NCI-H128 (cell line): ENCODE data around the gene HMG20B.
"Not testable (repeated sequence)": the region's sequence is repeated elsewhere in the genome, so short reads cannot be mapped to it uniquely, and the experiment has no call there.

Source experiments
- DNase-seq: peaks from one replicate; lab custom pipeline; 2025; ENCODE audit not compliant: unreplicated experiment; lab: John Stamatoyannopoulos, UW

HMG20B gene

DNA sequence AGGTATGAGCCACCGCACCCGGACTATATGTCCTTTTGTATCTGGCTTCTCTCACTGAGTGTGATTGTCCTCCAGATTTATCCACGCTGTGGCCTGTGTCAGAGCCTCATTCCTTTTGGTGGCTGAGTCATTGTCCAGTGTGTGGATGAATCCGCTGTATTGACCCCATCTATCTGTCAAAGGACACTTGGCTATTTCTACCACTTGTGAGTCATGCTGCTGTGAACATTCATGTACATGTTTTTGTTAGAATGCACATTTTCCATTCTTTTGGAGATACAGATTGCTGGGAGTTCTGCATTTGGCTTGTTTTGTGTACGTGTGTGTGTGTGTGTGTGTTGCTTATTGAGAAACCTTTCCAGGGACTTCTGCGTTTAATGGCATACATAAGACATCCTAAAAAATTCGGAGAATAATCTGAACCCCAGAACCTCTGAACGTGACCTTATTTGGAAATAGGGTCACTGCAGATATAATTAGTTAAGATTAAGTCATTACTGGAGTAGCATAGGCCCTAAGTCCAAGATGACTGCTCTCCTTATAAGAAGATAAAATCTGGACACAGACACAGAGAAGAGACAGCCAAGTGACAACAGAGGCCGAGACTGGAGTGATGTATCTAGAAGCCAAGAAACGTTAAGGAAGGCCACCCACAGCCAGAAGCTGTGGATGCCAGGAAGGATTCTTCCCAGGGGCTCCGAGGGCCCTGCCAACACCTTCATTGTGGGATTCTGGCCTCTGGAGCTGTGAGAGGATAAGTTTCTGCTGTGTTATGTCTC is 7.6 kb downstream of the HMG20B start:
- DNase-seq: no peak

GRCh38 chr19:3581792-3582191 is 9.0 kb downstream of the HMG20B start:
- not testable (repeated sequence) for DNase-seq

GRCh38 chr19:3584036-3584802 is 11.5 kb downstream of the HMG20B start:
- DNase-seq: not testable (repeated sequence)

- DNase-seq: no peak
These were observed 12.8 kb downstream of the HMG20B start, which contains the start of gene GIPC3 for GRCh38 chr19:3585301-3586126. Gene GIPC3 (plus strand): TSS chr19:3585478. CDS start chr19:3585598, 120 bp downstream.

- DNase-seq: no peak
These were observed 13.4 kb downstream of the HMG20B start for GRCh38 chr19:3586127-3586626.

- DNase-seq: no peak
These were observed 14.1 kb downstream of the HMG20B start for GRCh38 chr19:3586707-3587346.

GRCh38 chr19:3589439-3589838 is 16.7 kb downstream of the HMG20B start:
- DNase-seq: no peak

DNA sequence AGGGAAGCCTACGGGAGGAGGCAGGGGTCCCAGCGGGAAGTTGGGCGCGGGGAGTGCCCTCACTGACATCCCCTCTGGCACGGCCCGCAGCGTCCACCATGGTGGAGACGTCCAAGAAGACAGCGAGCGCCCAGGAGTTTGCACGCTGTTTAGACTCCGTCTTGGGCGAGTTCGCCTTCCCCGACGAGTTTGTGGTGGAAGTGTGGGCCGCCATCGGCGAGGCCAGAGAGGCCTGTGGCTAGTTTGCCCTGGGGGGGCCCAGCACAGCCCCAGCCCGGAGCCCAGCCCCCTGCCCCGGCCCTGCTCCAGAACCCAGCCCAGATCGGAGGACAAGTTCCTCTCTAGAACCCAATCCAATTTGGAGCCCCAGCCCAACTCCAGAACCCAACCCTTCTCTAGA is 17.2 kb downstream of the HMG20B start:
- DNase-seq: no peak

GRCh38 chr19:3590991-3591659 is 18.4 kb downstream of the HMG20B start:
- no peak for DNase-seq

- DNase-seq: no peak
These were observed 19.3 kb downstream of the HMG20B start for GRCh38 chr19:3591876-3592613.

- DNase-seq: no peak
These were observed 20.4 kb downstream of the HMG20B start for GRCh38 chr19:3593156-3593555.

GRCh38 chr19:3595521-3596061 is 22.8 kb downstream of the HMG20B start:
- no peak for DNase-seq

- DNase-seq: no peak
These were observed 27.0 kb downstream of the HMG20B start for GRCh38 chr19:3599776-3600187.

GRCh38 chr19:3601021-3601420 is 28.3 kb downstream of the HMG20B start:
- DNase-seq: no peak

- no peak for DNase-seq
These were observed 30.5 kb downstream of the HMG20B start for GRCh38 chr19:3603121-3603811.

DNA sequence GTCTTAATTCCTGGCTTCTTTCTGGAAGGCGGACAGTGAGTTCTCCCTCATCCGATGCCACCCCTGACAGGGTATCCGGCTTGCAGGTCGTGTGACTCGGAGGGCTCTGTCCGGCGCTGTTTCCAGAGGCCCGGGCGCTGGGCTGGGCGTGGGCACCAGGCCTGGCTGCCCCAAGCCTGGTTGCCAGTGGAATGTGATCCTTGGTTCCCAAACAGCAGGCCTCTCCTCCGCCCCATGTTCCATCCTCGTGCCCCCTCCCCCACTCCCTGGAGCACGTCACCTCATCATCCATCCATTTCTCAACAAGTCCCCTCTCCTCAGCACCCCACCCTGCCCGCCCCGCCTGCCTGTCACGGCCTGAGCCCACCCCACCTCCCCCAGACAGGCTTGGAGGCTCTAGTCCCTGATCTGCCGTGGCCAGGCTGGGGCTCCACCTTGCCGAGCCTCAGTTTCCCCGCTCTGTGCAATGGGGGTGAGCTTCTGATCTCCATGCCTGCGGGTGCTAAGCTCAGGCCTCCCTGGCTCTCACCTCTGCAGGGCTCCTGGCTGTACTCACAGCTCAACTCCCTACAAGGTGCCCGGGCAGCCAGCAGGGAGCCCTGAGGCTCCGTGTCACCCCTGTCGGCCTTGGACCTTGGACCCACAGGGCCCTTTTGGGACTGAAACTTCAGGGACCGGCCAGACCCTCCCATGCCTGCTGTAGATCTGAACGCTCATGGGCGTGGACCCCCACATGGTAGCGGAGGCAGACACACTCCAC is 31.7 kb downstream of the HMG20B start:
- DNase-seq: no peak

DNA sequence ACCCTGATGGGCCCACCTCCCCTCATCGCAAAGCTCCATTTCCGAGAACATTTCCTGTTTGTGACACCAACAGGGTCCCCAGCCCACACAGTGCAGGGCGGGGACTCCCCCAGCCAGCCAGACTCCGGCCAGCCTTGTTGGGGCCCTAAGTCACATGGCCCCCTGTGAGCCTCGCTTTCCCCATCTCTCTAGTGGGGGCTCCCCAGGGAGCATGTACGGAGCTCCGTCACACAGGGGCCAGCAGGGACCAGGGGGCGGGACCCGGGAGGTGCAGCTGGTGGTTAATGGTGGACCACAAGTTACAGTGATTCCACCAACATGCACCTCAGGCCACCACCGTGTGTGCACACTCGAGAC is 32.2 kb downstream of the HMG20B start:
- no peak for DNase-seq

- DNase-seq: no peak
These were observed 32.6 kb downstream of the HMG20B start for GRCh38 chr19:3605361-3605760.
